HEK293T (cell line): ENCODE data around the gene MYZAP.

Experiments
- CTCF ChIA-PET: fragments of 350-600 bp; formaldehyde crosslinking; extraction: SDS; loops from one replicate; lab custom pipeline; 2021; ENCODE audit warnings: antibody characterized with exemption, inconsistent platforms; lab: Yijun Ruan, JAX
- POLR2A ChIA-PET: fragments of 350-600 bp; formaldehyde crosslinking; extraction: SDS; loops from one replicate; lab custom pipeline; 2020; ENCODE audit warnings: antibody characterized with exemption, inconsistent platforms; lab: Yijun Ruan, JAX
- DNase-seq: peaks from one replicate; pipeline ENCODE4 v3.0.0; 2012; ENCODE audit warnings: mixed read lengths; ENCODE audit errors: extremely low spot score
- ARNT ChIP-seq: fragments of 450-650 bp; IDR thresholded peaks from 2 replicates; pipeline ENCODE4 v1.6.1; 2017; ENCODE audit warnings: mild to moderate bottlenecking
- BHLHE40 ChIP-seq: fragments of 450-650 bp; IDR thresholded peaks from 2 replicates; pipeline ENCODE4 v1.6.1; 2016; ENCODE audit warnings: mild to moderate bottlenecking, moderate library complexity, borderline replicate concordance
- CTBP1 ChIP-seq: fragments of 450-650 bp; IDR thresholded peaks from 2 replicates; pipeline ENCODE4 v1.6.1; 2016; ENCODE audit warnings: borderline replicate concordance
- ELF4 ChIP-seq: fragments of 450-650 bp; IDR thresholded peaks from 2 replicates; pipeline ENCODE4 v1.6.1; 2017; ENCODE audit warnings: antibody characterized with exemption
- FOXA1 ChIP-seq: fragments of 450-650 bp; IDR thresholded peaks from 2 replicates; pipeline ENCODE4 v1.6.1; 2016; ENCODE audit warnings: mild to moderate bottlenecking
- FOXK2 ChIP-seq: fragments of 450-650 bp; IDR thresholded peaks from 2 replicates; pipeline ENCODE4 v1.6.1; 2016; ENCODE audit warnings: mild to moderate bottlenecking
- FOXM1 ChIP-seq: fragments of 450-650 bp; IDR thresholded peaks from 2 replicates; pipeline ENCODE4 v1.6.1; 2017; ENCODE audit warnings: mild to moderate bottlenecking, borderline replicate concordance
- HDGF ChIP-seq: fragments of 450-650 bp; IDR thresholded peaks from 2 replicates; pipeline ENCODE4 v1.6.1; 2017; ENCODE audit warnings: antibody characterized with exemption, borderline replicate concordance
- L3MBTL2 ChIP-seq: fragments of 450-650 bp; conservative IDR thresholded peaks from 2 replicates; pipeline ENCODE4 v1.6.1; 2016; ENCODE audit warnings: mild to moderate bottlenecking
- LEF1 ChIP-seq: fragments of 450-650 bp; IDR thresholded peaks from 2 replicates; pipeline ENCODE4 v1.6.1; 2017; ENCODE audit warnings: mild to moderate bottlenecking, borderline replicate concordance
- NFRKB ChIP-seq: fragments of 450-650 bp; IDR thresholded peaks from 2 replicates; pipeline ENCODE4 v1.6.1; 2016; ENCODE audit warnings: mild to moderate bottlenecking, moderate library complexity
- SP1 ChIP-seq: fragments of 450-650 bp; IDR thresholded peaks from 2 replicates; pipeline ENCODE4 v1.6.1; 2017
- SUZ12 ChIP-seq: fragments of 450-650 bp; IDR thresholded peaks from 2 replicates; pipeline ENCODE4 v1.6.1; 2016; ENCODE audit warnings: mild to moderate bottlenecking
- TARDBP ChIP-seq: fragments of 450-650 bp; IDR thresholded peaks from 2 replicates; pipeline ENCODE4 v1.6.1; 2016
- ZNF384 ChIP-seq: fragments of 450-650 bp; IDR thresholded peaks from 2 replicates; pipeline ENCODE4 v1.6.1; 2016
- TF ChIP-seq, protein P1 (sequence below): fragments of 450-650 bp; IDR thresholded peaks from 2 replicates; pipeline ENCODE4 v1.6.1; 2016

Gene MYZAP

DNA sequence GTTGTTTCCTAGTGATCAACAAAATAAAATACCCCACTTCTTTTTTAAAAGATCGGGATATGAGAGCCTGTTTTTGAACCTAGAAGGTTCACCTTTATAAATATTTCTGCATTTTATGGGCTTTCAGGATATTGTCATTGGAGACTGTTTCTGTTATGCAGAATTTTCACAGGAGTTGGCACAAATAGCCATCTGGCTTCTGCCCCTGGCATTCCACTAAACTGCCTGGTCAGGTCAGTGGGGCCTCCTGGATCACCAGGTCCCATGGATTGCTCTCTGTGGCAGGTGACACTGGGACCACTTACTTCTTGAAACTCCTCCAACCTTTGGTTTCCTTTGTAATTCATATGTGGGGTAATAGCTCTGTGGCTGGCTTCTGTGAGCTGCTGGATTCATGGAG is 89.3 kb downstream of the MYZAP start:
- TF ChIP-seq FOXA1 (no peak), HDGF (no peak), CTBP1 (no peak), BHLHE40 (no peak), NFRKB (no peak), SUZ12 (no peak), FOXM1 (no peak), ZNF384 (no peak), FOXK2 (no peak)
- TF ChIP-seq, protein P1, sequence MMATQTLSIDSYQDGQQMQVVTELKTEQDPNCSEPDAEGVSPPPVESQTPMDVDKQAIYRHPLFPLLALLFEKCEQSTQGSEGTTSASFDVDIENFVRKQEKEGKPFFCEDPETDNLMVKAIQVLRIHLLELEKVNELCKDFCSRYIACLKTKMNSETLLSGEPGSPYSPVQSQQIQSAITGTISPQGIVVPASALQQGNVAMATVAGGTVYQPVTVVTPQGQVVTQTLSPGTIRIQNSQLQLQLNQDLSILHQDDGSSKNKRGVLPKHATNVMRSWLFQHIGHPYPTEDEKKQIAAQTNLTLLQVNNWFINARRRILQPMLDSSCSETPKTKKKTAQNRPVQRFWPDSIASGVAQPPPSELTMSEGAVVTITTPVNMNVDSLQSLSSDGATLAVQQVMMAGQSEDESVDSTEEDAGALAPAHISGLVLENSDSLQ: no peak
- DNase-seq: no peak
- POLR2A ChIA-PET: no interaction called here
- CTCF ChIA-PET: interaction anchor here (1.2 kb wide), 1 partner anchor 52 kb away, joined by 4 read pairs; no protein-coding TSS in a partner anchor

DNA sequence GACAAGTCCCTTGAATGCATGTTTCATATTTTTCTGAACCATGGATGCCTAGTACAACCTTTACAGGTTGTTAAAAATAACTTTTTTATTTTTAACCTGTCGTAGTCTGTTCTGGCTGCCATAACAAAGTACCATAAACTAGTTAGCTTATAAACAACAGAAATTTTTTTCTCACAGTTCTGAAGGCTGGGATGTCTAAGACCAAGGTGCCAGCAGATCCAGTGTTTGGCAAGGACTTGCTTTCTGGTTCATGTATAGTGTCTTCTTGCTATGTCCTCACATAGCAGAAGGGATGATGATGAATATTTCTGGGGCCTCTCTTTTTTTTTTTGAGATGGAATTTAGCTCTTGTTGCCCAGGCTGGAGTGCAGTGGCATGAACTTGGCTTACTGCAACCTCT is 91.8 kb downstream of the MYZAP start:
- DNase-seq: no peak

DNA sequence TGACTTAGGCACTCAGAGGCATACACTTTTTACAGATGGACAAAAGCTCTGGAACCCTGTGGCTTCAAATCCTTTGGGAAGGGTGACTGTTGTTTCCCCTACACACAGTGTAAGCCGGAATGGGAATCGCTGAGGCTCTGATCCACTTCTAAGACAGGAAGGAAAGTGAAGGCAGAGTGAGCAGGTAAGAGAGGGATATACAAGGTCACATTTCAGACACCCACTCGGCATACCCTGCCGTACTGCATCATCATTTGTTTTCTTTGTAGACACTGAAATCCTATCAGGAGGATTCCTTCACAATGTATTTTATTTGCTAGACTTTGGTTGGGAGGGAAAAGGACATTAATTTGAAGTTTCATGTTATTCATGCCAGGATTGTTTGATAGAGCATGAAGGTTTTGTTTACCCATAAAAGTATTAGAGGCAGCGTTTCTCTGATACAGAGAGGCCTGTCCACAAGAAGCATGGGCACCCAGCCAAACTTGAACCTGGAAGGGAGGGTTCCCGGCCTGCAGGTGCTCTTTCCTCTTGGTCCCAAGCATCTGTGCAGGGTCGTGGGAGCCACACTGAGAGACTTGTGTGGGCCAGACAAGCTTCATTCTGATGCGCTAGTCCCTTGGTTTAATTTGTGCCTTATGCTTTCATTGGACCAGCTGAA is 92.9 kb downstream of the MYZAP start:
- DNase-seq: no peak
- POLR2A ChIA-PET: no interaction called here
- CTCF ChIA-PET: no interaction called here
- TF ChIP-seq ARNT (no peak), LEF1 (no peak), FOXK2 (no peak), HDGF (no peak), SUZ12 (no peak), SP1 (no peak), FOXA1 (no peak), NFRKB (no peak)

More for the DNA sequence above, 91.8 kb downstream of the MYZAP start:
- POLR2A ChIA-PET: no interaction called here
- TF ChIP-seq, protein P1: no peak
- no peak for TF ChIP-seq NFRKB
- no peak for TF ChIP-seq BHLHE40
- no peak for TF ChIP-seq ZNF384
- no peak for TF ChIP-seq ARNT
- no peak for TF ChIP-seq LEF1
- TF ChIP-seq L3MBTL2: no peak
- no peak for TF ChIP-seq FOXM1
- CTCF ChIA-PET: no interaction called here

DNA sequence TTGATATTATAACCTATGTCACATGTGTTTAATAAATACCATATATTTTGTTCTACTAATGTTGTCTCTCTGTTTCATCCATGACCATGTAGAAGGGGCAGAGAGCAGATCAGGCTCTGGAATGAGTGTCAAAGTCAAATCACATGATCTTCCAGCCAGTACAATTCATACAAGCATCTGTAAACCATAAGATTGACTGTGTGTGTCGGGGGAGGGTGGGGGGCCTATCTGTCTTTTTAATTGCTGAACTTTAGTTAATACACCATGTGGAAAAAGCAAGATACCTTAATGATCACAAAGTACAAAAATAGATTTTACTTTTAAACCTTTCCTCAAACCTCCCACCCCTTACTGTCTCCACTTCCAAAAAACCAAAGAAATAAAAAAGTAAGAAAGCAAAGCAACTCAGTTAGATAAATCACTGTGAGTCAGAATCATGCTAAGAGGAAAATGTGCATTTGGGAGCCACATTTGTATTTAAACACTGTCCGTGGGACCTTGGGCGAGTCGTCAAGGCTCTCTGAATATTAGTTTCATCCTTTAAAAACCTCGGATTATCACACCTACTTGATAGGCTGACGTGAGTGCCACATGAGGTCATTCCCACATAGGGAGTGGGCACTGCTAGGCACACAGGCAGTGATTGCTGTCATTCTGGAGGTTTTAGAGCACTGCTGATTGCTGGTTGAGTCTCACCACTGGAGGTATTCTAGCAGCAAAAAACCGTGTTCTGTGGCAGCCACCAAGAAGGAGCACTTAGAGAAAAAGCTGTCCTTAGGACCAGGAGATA is 93.8 kb downstream of the MYZAP start:
- DNase-seq: no peak
- no peak for TF ChIP-seq CTBP1
- TF ChIP-seq ARNT: no peak
- no peak for TF ChIP-seq ELF4
- TF ChIP-seq FOXK2: no peak
- TF ChIP-seq LEF1: no peak
- no peak for TF ChIP-seq SUZ12
- TF ChIP-seq BHLHE40: no peak
- TF ChIP-seq FOXA1: no peak
- no peak for TF ChIP-seq HDGF
- TF ChIP-seq FOXM1: no peak
- TF ChIP-seq SP1: no peak
- TF ChIP-seq, protein P1: no peak
- no peak for TF ChIP-seq TARDBP
- no peak for TF ChIP-seq L3MBTL2
- ChIA-PET CTCF (interaction anchor here (1.4 kb wide), 1 partner anchor 21 kb away, joined by 4 read pairs; the partner anchor contains the start of gene POLR2M), POLR2A (interaction anchor here (1.3 kb wide), 1 partner anchor 21 kb away, joined by 5 read pairs; the partner anchor contains the start of gene POLR2M)

DNA sequence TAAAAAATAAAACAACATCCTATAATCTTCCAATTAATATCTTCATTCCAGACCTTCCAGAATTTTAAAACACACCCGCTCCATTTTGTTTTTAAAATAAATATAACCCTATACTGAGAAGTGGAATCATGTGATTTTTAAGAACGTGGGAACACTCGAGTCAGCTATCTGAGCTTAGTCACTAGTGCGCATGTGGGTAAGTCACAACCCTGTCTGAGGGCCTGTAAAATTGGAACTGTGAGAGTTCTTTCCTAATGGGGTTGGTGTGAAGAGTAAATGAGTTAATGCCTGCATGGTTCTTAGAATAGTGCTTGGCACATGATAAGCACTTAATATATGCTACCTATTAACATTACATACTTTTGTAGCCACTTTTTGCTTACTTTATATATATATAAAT is 95.0 kb downstream of the MYZAP start:
- ChIA-PET POLR2A (interaction anchor here (1.3 kb wide), 1 partner anchor 20 kb away, joined by 5 read pairs; the partner anchor contains the start of gene POLR2M), CTCF (interaction anchor here (1.4 kb wide), 1 partner anchor 20 kb away, joined by 4 read pairs; the partner anchor contains the start of gene POLR2M)
- TF ChIP-seq SUZ12 (no peak), FOXK2 (no peak), HDGF (no peak), L3MBTL2 (no peak), BHLHE40 (no peak), SP1 (no peak)
- TF ChIP-seq, protein P1: no peak
- DNase-seq: no peak
